GM12892 (cell line): ENCODE data around the gene MIOX. TPM values are rescaled to one million over a fixed set of nuclear protein-coding genes. Genes with fewer than 3 reads are reported as not detected.

Source experiments
- DNase-seq: peaks from one replicate; pipeline ENCODE4 v3.0.0; 2011; ENCODE audit not compliant: insufficient read length
- FAIRE-seq: peaks from 2 replicates; lab custom pipeline; 2011; peaks lifted over from hg19 to GRCh38; lab: Jason Lieb, UNC
- POLR2A ChIP-seq: IDR thresholded peaks from 2 replicates; pipeline ENCODE4 v1.6.1; 2011; ENCODE audit warnings: low read depth, low read length, control low read depth
- POLR2AphosphoS5 ChIP-seq: IDR thresholded peaks from 2 replicates; pipeline ENCODE4 v1.6.1; 2011; ENCODE audit warnings: low read depth, low read length, control low read depth
- TAF1 ChIP-seq: IDR thresholded peaks from 2 replicates; pipeline ENCODE4 v1.6.1; 2011; ENCODE audit warnings: low read depth, mild to moderate bottlenecking, control low read depth, low read length, borderline replicate concordance
- polyA plus RNA-seq: library from polyadenylated mRNA; unstranded; fragments of >200 nt; gene quantifications from one replicate; pipeline ENCODE4 v1.2.1, GENCODE V29; 2012; ENCODE audit warnings: missing spikeins, inconsistent platforms; ENCODE audit not compliant: missing spikeins

MIOX gene
- not detected for polyA plus RNA-seq

DNA sequence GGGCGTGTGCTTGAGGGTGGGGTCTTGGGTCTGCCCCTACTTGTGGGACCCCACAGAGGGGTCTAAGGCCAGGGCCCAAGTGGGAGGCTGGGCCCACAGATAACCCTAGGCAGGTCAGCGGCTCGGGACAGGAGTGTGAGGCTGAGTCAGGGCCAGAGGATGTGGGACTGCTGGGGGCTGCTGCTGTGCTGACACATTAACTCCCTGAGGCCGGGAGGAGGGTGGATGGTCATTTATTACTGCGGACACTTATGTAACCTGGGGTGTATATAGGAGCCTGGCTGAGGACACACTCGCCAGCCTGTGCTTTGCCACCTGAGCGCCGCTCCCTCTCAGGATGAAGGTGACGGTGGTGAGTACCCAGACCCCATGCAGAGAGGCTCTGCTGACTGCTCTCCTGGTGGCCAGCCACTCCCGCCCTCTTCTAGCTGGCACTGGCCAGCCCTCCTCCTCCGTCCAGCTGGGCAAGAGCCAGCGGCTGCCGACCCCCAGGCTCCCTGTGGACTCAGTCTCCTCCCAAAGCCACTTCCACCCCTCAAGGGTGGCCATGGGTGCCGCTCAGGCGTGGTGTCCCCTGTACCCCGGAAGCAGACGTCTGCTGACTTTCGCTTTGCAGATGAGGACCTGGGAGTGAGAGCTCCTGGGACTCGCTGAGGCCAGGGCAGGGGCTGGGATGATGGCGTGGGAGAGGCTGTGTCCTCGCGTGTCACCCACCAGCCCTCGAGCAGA, at the start of gene MIOX:
MIOX (plus strand) TSS at position 299 of the 729 bp plus-strand sequence; CDS start at position 338, 39 bp downstream.
- no peak for FAIRE-seq

GRCh38 chr22:50437511-50438304, 49.0 kb upstream of the MIOX start:
- DNase-seq (no peak), FAIRE-seq (no peak)
- TF ChIP-seq POLR2AphosphoS5, result no peak
- TF ChIP-seq POLR2A, result no peak
- TF ChIP-seq TAF1, result no peak

More for the DNA sequence above, at the start of gene MIOX:
- TF ChIP-seq TAF1 (no peak), POLR2AphosphoS5 (no peak), POLR2A (no peak)
- DNase-seq, result no peak

DNA sequence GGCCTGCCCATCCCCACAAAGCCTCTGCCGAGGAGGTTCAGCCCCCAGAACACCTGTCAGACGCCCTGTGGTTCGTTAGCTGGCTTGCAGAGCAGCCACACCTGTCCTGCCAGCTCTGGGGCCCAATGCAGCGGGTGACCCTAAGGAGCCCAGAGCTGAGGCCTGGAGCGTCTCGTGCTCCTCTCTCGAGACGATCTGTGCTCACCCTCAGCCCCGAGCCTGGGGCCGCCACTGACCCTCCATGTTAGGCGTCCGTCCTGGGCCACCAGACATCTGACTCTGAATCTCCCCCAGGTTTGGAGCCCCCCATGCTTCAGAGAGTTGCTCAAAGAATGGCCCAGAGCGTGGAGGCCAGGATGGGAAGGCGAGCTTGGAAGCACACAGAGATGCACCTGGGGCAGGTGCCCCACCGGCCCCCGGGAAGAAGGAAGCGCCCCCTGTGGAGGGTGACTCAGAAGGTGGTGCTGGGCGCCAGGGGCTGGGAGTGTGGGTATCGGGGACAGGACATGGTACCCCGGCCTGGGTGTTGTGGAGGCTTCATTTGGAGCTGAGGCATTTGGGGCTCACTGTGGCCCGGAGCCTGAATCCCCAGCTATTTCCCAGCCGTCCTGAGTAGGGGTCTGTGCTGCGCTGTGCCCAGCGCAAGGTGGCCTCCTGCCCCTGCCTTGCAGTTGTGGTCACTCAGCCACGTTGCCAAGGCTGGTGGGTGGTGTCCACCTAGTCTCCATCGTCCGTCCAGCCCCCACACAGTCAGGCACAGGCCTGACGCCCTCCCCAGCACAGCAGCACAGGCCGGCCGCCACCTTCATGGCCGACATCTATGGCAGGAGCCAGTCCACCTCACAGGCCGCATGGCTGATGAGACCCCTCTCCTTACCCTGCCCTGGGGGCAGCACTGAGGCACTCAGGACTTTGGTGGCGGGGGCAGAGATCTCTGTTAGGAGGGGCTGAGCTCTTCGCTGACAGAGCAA, 48.1 kb upstream of the MIOX start:
- no peak for FAIRE-seq
- TF ChIP-seq POLR2AphosphoS5 (no peak), POLR2A (no peak), TAF1 (no peak)
- no peak for DNase-seq

DNA sequence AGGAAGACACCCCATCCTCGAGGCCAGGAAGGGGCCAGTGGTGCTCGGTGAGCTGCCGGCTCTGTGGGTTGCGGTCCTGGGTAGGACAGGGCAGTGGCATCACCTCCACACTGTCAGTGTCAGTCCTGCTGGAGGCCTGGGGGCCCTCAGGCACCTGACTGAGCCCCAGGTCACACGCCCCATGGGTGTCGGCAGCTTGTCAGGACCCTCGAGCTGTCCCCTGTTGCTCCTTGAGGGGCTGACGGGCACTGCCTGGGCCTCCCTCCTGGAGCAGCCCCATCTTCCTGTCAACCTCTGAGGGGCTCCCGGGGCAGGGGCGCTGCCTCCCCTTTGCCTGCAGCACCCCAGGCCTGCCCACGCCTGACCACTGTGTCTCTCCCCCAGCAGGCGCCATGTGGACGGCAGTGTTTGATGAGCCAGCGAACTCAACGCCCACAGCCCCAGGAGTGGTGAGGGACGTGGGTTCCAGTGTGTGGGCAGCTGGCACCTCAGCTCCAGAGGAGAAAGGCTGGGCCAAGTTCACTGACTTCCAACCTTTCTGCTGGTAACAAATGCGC, 47.3 kb upstream of the MIOX start:
- no peak for TF ChIP-seq TAF1
- no peak for TF ChIP-seq POLR2AphosphoS5
- no peak for TF ChIP-seq POLR2A
- FAIRE-seq (no peak), DNase-seq (no peak)

GRCh38 chr22:50439871-50440331, 46.8 kb upstream of the MIOX start:
- DNase-seq, result no peak
- no peak for FAIRE-seq
- TF ChIP-seq TAF1 (no peak), POLR2A (no peak)

DNA sequence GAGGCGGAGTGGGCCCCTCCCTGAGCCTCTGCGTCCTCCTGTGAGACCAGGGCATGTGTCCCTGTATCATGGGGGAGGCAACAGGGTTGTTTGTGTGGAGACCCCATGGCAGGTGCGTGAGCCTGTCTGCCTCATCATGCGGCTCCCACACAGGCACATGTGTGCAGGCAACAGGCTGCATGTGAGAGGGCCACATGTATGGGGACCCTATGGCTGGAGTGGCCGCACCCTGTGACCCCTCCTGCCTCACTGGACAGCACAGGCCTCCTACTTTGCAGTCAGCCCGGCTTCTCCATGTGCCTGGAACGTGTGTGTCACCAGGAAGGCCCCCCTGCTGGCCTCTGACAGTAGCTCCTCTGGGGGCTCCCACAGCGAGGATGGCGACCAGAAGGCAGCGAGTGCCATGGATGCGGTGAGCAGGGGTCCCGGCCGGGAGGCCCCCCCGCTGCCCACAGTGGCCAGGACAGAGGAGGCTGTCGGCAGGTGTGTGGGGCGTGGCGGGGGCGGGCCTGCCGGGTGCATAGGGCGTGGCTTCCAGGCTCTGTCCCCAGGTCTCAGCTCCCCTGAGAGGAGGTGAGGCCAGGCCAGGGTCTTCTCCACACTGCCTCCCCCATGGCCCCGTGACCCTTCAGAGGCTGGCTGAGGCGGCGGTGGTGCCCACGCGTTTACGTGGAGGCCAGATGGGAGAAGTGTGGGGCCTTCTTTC, 46.0 kb upstream of the MIOX start:
- DNase-seq (no peak), FAIRE-seq (no peak)
- no peak for TF ChIP-seq TAF1
- TF ChIP-seq POLR2A, result no peak
- no peak for TF ChIP-seq POLR2AphosphoS5

DNA sequence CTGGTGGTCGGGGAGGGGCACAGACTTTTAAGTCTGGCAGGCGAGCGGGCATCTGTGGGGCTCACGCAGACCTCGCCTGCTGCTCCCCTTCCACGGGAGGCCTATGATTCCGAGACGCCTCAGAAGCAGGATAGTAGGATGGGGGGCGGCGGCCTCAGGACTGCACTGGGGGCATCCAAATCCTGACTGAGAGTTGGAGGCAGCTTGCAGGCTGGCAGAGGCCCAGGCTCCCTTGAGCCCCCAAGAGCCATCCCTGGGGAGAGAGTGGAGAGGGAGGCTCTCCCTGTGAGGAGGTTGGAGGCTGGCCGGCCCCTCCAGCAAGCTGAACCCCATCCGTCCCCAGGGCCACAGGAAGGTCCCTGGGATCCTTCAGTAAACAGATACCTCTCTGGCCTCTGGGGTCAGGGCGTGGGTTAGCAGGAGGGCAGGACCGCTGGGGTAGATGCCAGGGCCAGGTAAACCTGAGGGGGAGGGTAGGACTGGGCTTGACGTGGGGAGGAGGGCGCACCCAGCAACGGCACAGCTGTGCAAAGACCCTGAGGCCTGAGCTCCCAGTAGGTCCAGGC, 45.1 kb upstream of the MIOX start:
- DNase-seq, result no peak
- TF ChIP-seq POLR2AphosphoS5 (no peak), POLR2A (no peak), TAF1 (no peak)
- no peak for FAIRE-seq

DNA sequence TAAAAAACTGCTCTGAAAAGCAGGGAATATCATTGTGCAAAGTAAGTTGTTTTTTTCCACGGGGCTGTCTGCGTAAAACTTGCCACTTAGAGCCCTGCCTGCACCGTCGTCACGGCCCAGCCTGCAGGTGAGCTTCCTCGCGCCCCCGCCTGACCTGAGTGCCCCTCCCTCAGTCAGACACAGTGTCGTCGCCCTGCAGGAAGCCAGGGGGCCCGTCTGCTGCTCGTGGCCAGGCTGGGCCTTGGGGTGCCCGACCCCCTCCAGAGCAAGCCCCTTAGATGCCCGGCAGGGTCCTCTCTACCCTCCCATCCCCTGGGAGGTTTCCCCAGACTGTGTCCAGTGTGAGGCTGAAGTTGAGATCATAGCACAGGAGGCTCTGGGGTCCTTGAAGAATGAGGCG, 43.5 kb upstream of the MIOX start:
- DNase-seq (no peak), FAIRE-seq (no peak)
- no peak for TF ChIP-seq POLR2AphosphoS5
- no peak for TF ChIP-seq TAF1
- no peak for TF ChIP-seq POLR2A

DNA sequence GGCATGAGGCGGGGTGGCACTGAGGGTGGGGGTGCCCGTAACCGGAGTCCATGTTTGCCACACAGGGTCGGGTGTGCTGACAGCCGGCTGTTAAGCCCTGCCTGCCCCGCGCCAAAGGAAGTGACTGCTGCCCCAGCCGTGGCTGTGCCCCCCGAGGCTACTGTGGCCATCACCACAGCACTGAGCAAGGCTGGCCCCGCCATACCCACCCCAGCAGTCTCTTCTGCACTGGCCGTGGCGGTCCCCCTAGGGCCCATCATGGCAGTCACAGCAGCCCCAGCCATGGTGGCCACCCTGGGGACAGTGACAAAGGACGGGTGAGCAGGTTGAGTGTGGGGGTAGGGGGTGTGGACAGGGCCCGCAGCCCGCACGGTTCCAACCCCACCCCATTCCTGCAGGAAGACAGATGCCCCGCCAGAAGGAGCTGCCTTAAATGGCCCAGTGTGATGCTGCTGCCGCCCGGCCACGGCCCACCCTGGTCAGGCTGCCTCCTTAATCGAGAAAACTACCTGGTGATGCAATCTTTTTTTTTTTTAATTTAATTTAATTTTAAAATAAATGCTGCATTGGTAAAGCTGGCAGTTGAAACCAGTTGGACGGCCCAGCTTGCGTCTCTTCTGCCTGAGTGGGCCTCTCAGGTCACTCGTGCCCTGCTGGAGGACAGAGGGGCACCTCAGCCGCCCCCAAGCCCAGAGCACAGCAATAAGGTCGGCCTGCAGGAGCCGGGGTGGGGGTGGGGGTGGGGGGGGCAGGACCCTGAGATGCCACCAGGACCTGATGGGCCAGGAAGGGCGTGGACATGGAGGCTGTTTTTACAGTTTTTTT, 42.6 kb upstream of the MIOX start:
- TF ChIP-seq POLR2A (no peak; the same call in 1 of the 2 replicates), TAF1 (no peak), POLR2AphosphoS5 (no peak)
- no peak for FAIRE-seq

More for the DNA sequence above, 42.6 kb upstream of the MIOX start:
- DNase-seq, result no peak
